Loucy (cell line): Measurements from ENCODE around the gene SELENOM.
A peak's percentile ranks its signal among the peaks of the same experiment; 100 is the strongest.

ENCODE experiments used
- H2AFZ ChIP-seq: fragments of 200-600 bp; sonication (generic); 2 replicates; pipeline ENCODE4 v1.6.0; 2016; ENCODE audit warnings: antibody characterized with exemption, mild to moderate bottlenecking, low read length, moderate library complexity
- H3F3A ChIP-seq: fragments of 200-600 bp; 2 replicates; pipeline ENCODE4 v1.6.0; 2016; ENCODE audit warnings: antibody characterized with exemption, low read depth, mild to moderate bottlenecking
- H3K27me3 ChIP-seq: fragments of 200-600 bp; sonication (generic); 2 replicates; pipeline ENCODE4 v1.6.1; 2014; ENCODE audit warnings: low read length, mild to moderate bottlenecking; ENCODE audit not compliant: insufficient read depth, poor library complexity, severe bottlenecking
- H3K36me3 ChIP-seq: fragments of 200-600 bp; sonication (generic); 2 replicates; pipeline ENCODE4 v1.6.1; 2016; ENCODE audit warnings: low read length; ENCODE audit not compliant: insufficient read depth
- H3K4me1 ChIP-seq: fragments of 200-600 bp; sonication (generic); 2 replicates; pipeline ENCODE4 v1.5.1; 2014; ENCODE audit warnings: low read length, mild to moderate bottlenecking; ENCODE audit not compliant: insufficient read depth, poor library complexity, severe bottlenecking
- H3K4me2 ChIP-seq: fragments of 200-600 bp; sonication (generic); 2 replicates; pipeline ENCODE4 v1.6.0; 2014; ENCODE audit warnings: antibody characterized with exemption, low read length, low read depth, mild to moderate bottlenecking; ENCODE audit not compliant: poor library complexity, severe bottlenecking
- H3K4me3 ChIP-seq: fragments of 200-600 bp; sonication (generic); 2 replicates; pipeline ENCODE4 v1.5.1; 2014; ENCODE audit warnings: low read length, mild to moderate bottlenecking, mixed read lengths; ENCODE audit not compliant: poor library complexity, severe bottlenecking
- H3K79me2 ChIP-seq: fragments of 200-600 bp; sonication (generic); 2 replicates; pipeline ENCODE4 v1.6.1; 2014; ENCODE audit warnings: low read length; ENCODE audit not compliant: insufficient read depth
- H3K9ac ChIP-seq: fragments of 200-600 bp; sonication (generic); 2 replicates; pipeline ENCODE4 v1.6.0; 2014; ENCODE audit warnings: mild to moderate bottlenecking, low read depth, low read length, moderate library complexity; ENCODE audit not compliant: poor library complexity, severe bottlenecking
- H3K9me2 ChIP-seq: fragments of 200-600 bp; sonication (generic); replicated peaks from 2 replicates; pipeline ENCODE4 v1.6.1; 2016; ENCODE audit warnings: low read depth, low read length, mixed read lengths
- H3K9me3 ChIP-seq: fragments of 200-600 bp; sonication (generic); 2 replicates; pipeline ENCODE4 v1.6.1; 2014; ENCODE audit warnings: mild to moderate bottlenecking, antibody characterized with exemption, low read length, low read depth; ENCODE audit not compliant: insufficient read depth
- H4K20me1 ChIP-seq: fragments of 200-600 bp; sonication (generic); 2 replicates; pipeline ENCODE4 v1.6.0; 2014; ENCODE audit warnings: antibody characterized with exemption, low read length, mild to moderate bottlenecking; ENCODE audit not compliant: insufficient read depth, poor library complexity, severe bottlenecking
- EZH2phosphoT487 ChIP-seq: fragments of 200-600 bp; IDR thresholded peaks from 2 replicates; pipeline ENCODE4 v1.6.1; 2018; ENCODE audit warnings: antibody characterized with exemption, mild to moderate bottlenecking, moderate library complexity, borderline replicate concordance
- TF ChIP-seq, protein P1 (sequence below): fragments of 200-600 bp; sonication (generic); conservative IDR thresholded peaks from 2 replicates; pipeline ENCODE4 v1.5.1; 2014; ENCODE audit warnings: mild to moderate bottlenecking, antibody characterized with exemption, low read length

Gene SELENOM

DNA sequence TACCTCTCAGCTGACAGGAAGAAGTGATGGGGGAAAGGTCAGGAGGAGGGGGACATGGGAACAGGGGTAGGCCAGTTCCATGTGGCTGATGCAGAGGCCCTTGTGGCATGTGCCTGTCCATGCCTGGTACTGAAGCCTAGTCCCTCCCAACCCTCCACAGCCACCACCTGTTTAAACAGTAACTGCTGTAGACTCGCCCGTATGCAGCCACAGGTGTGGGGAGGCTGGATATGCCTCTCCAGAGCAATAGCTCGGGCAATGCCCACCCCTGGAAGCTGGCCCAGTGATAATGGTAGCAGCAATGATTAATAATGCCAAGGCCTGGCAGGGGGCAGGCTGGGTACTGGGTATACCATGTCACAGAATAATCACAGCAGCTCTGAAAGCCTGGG lies 24.0 kb downstream of the SELENOM start:
- Histone ChIP-seq H3K9me3 (no peaks in the 10 kb centered on the region), H4K20me1 (peaks cover 18% of the 10 kb centered on the region), H3K9ac (peak overlapping the region; percentile 93), H2AFZ (no peak overlapping the region), H3K27me3 (no peaks in the 10 kb centered on the region), H3K79me2 (peaks cover 48% of the 10 kb centered on the region), H3K4me3 (peak overlapping the region; percentile 98), H3K4me2 (peak overlapping the region; percentile 91), H3K4me1 (peaks cover 32% of the 10 kb centered on the region), H3K36me3 (peaks cover 7% of the 10 kb centered on the region; the same call in 1 of the 2 replicates), H3K9me2 (no peaks in the 10 kb centered on the region), H3F3A (no peaks in the 10 kb centered on the region)
- TF ChIP-seq, protein P1, sequence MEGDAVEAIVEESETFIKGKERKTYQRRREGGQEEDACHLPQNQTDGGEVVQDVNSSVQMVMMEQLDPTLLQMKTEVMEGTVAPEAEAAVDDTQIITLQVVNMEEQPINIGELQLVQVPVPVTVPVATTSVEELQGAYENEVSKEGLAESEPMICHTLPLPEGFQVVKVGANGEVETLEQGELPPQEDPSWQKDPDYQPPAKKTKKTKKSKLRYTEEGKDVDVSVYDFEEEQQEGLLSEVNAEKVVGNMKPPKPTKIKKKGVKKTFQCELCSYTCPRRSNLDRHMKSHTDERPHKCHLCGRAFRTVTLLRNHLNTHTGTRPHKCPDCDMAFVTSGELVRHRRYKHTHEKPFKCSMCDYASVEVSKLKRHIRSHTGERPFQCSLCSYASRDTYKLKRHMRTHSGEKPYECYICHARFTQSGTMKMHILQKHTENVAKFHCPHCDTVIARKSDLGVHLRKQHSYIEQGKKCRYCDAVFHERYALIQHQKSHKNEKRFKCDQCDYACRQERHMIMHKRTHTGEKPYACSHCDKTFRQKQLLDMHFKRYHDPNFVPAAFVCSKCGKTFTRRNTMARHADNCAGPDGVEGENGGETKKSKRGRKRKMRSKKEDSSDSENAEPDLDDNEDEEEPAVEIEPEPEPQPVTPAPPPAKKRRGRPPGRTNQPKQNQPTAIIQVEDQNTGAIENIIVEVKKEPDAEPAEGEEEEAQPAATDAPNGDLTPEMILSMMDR: no peak
- no peak for TF ChIP-seq EZH2phosphoT487

DNA sequence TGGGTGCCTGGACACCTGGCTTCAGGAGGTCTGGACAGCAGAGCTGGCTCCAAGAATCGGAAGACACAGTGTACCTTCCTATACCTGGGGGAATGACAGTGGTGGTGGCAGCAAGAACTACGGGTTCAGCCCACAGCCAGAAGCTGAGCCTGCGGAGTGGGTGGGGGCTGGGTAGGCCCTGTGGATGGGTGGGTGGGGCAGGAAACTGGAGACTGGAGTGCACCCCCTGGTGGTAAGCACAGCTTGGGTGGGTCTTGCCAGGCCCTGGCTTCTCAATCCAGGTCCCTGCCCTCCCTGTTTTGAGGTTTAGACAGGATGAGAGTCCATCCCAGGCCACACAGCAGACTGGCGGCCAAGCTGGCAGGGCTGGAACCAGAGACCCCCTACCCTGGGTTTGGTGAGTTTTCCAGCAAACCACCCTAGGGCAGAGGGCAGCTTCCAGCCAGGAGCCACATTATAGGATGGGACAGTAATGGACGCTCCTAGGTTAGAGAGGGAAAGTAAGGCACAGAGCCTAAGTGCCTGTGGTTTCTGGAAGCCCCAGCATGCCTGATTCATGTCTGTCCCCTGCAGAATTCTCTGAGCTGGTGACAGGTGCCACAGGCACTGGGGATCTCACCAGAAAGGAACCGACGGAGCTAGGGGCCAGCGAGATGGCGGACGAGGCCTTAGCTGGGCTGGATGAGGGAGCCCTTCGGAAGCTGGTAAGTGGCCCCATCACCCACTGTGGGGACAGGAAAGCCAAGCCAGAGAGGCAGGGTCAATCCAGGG lies 24.6 kb downstream of the SELENOM start:
- peak overlapping the region; percentile 91 for H3K4me2 ChIP-seq
- TF ChIP-seq, protein P1: peak; percentile 75
- TF ChIP-seq EZH2phosphoT487: no peak

GRCh38 chr22:31081963-31082605 lies 25.3 kb downstream of the SELENOM start:
- no peaks in the 10 kb centered on the region for H3K9me2 ChIP-seq
- H2AFZ ChIP-seq: no peak overlapping the region
- no peaks in the 10 kb centered on the region for H3F3A ChIP-seq
- H3K79me2 ChIP-seq: peaks cover 48% of the 10 kb centered on the region
- peaks cover 32% of the 10 kb centered on the region for H3K4me1 ChIP-seq
- H3K9ac ChIP-seq: peak overlapping the region; percentile 84
- H3K36me3 ChIP-seq: no peaks in the 10 kb centered on the region
- H3K4me3 ChIP-seq: peak overlapping the region; percentile 98
- no peak for TF ChIP-seq EZH2phosphoT487
- TF ChIP-seq, protein P1: no peak
- H3K4me2 ChIP-seq: peak overlapping the region; percentile 91
- no peaks in the 10 kb centered on the region for H3K27me3 ChIP-seq
- H4K20me1 ChIP-seq: peaks cover 18% of the 10 kb centered on the region
- no peaks in the 10 kb centered on the region for H3K9me3 ChIP-seq

More for the DNA sequence above, 24.6 kb downstream of the SELENOM start:
- no peaks in the 10 kb centered on the region for H3K27me3 ChIP-seq
- H3K4me1 ChIP-seq: peaks cover 32% of the 10 kb centered on the region
- H3K36me3 ChIP-seq: peaks cover 1% of the 10 kb centered on the region; the same call in 1 of the 2 replicates
- H3K4me3 ChIP-seq: peak overlapping the region; percentile 98
- H3F3A ChIP-seq: no peaks in the 10 kb centered on the region
- H3K79me2 ChIP-seq: peaks cover 48% of the 10 kb centered on the region
- H3K9ac ChIP-seq: peak overlapping the region; percentile 93
- H4K20me1 ChIP-seq: peaks cover 18% of the 10 kb centered on the region
- no peaks in the 10 kb centered on the region for H3K9me2 ChIP-seq
- H3K9me3 ChIP-seq: no peaks in the 10 kb centered on the region
- H2AFZ ChIP-seq: no peak overlapping the region
